Stimulated activated effector memory CD8-positive, alpha-beta T cell treated with anti-CD3 and anti-CD28 coated beads, Interleukin-12 subunit alpha, Interleukin-12 subunit beta, amount 100 ng/mL, for 72 hours (primary cell): ENCODE measurements around the gene WDR41.
A peak's percentile ranks its signal among the peaks of the same experiment; 100 is the strongest.
"Not testable (repeated sequence)": the region's sequence is repeated elsewhere in the genome, so short reads cannot be mapped to it uniquely, and the experiment has no call there.

ENCODE experiments used
- ATAC-seq: fragments of 150-1000 bp; cut with Tn5 transposase; 2 replicates; pipeline ENCODE4 v1.10.0; 2021
- DNase-seq, 2 donors: peaks; one replicate each; pipeline ENCODE4 v3.0.0; 2021 to 2022; ENCODE audit warnings: low spot score in 2 of 2
- H3K27ac Mint-ChIP-seq: one replicate; pipeline ENCODE4 v1.8.0; 2022; ENCODE audit warnings: mild to moderate bottlenecking, mixed read lengths
- H3K36me3 Mint-ChIP-seq: one replicate; pipeline ENCODE4 v1.8.0; 2022; ENCODE audit warnings: mild to moderate bottlenecking, mixed read lengths
- H3K4me1 Mint-ChIP-seq: one replicate; pipeline ENCODE4 v1.8.0; 2022; ENCODE audit warnings: mixed read lengths
- H3K4me3 Mint-ChIP-seq: one replicate; pipeline ENCODE4 v1.8.0; 2022; ENCODE audit warnings: mild to moderate bottlenecking, mixed read lengths
- H3K9me3 Mint-ChIP-seq: one replicate; pipeline ENCODE4 v1.8.0; 2022; ENCODE audit warnings: mixed read lengths

The WDR41 gene

DNA sequence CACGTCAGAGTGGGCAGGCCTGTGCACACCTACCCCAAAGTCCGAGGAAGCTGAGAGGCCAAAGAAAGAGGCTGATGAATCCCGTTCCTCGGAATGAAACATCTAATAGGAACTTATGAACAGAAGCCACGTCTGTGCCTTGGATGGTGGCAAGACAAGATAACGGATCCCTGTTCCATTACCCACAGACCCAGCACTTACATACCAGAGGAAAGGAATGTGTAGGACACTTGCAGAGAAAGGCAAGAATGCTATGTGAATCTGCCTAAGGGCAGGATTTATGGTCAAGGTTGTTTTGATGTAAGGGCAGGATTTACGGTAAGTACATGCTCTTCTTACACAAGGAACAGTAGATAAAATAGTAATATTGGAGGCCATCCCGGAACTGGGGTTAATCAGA, 93.2 kb downstream of the WDR41 start:
- H3K4me1 Mint-ChIP-seq = no peaks in the 10 kb centered on the region
- H3K9me3 Mint-ChIP-seq = no peaks in the 10 kb centered on the region
- no peak overlapping the region for H3K27ac Mint-ChIP-seq
- no peak for ATAC-seq
- H3K36me3 Mint-ChIP-seq = no peaks in the 10 kb centered on the region
- H3K4me3 Mint-ChIP-seq = no peak overlapping the region
- no peak for DNase-seq

GRCh38 chr5:77398458-77398857, 93.7 kb downstream of the WDR41 start:
- Mint-ChIP-seq H3K27ac (no peak overlapping the region), H3K36me3 (no peaks in the 10 kb centered on the region), H3K9me3 (no peaks in the 10 kb centered on the region), H3K4me1 (no peaks in the 10 kb centered on the region), H3K4me3 (no peak overlapping the region)
- ATAC-seq (no peak), DNase-seq (no peak)

- no peak for DNase-seq
- Mint-ChIP-seq H3K36me3 (no peaks in the 10 kb centered on the region), H3K4me1 (no peaks in the 10 kb centered on the region), H3K27ac (no peak overlapping the region), H3K9me3 (no peaks in the 10 kb centered on the region), H3K4me3 (no peak overlapping the region)
- ATAC-seq = no peak
Observed at GRCh38 chr5:77397686-77398292, 94.3 kb downstream of the WDR41 start.

GRCh38 chr5:77396017-77396416, 96.1 kb downstream of the WDR41 start:
- Mint-ChIP-seq H3K4me3 (no peak overlapping the region), H3K9me3 (no peaks in the 10 kb centered on the region), H3K4me1 (no peaks in the 10 kb centered on the region), H3K27ac (no peak overlapping the region), H3K36me3 (no peaks in the 10 kb centered on the region)
- DNase-seq (peak in 1 of 2 donors; percentile 41), ATAC-seq (no peak)

DNA sequence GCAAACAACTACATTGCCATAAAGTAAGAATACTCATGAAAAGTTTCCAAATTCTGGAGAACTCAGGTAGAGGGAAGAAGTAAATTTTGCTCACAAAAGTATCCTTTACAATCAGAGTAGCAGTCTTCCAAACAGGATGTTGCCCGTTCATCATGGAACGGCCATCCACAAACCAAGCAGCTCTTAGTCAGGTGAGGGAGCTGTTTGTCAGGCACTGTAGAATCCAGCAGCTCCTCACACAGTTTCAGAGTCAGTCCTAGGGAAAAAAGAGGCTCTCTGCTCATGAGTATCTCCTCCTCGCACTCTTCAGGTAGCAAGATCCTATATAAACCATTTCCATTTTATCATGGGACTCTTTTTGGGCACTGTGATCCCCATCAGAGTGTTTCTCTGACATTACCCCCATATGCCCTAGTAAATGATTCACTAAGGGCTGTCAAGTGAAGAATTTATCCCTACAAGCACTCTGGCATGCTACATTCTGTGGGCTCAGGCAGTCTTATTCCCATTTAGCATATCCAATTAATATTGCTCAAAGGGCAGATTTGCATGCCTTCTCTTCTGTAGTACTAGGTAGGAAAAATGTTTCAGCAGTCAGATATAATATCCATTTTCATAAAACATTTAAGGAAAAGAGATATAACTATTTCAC, 97.9 kb downstream of the WDR41 start:
- no peaks in the 10 kb centered on the region for H3K4me1 Mint-ChIP-seq
- no peak overlapping the region for H3K4me3 Mint-ChIP-seq
- no peaks in the 10 kb centered on the region for H3K9me3 Mint-ChIP-seq
- DNase-seq (peak in 1 of 2 donors; percentile 41), ATAC-seq (no peak)
- H3K27ac Mint-ChIP-seq = no peak overlapping the region
- H3K36me3 Mint-ChIP-seq = no peaks in the 10 kb centered on the region

- H3K4me1 Mint-ChIP-seq = no peaks in the 10 kb centered on the region
- no peak overlapping the region for H3K27ac Mint-ChIP-seq
- H3K4me3 Mint-ChIP-seq = no peak overlapping the region
- H3K9me3 Mint-ChIP-seq = no peaks in the 10 kb centered on the region
- no peak for ATAC-seq
- no peaks in the 10 kb centered on the region for H3K36me3 Mint-ChIP-seq
- peak in 1 of 2 donors; percentile 22 for DNase-seq
Observed at GRCh38 chr5:77391240-77391765, 100.8 kb downstream of the WDR41 start.

DNA sequence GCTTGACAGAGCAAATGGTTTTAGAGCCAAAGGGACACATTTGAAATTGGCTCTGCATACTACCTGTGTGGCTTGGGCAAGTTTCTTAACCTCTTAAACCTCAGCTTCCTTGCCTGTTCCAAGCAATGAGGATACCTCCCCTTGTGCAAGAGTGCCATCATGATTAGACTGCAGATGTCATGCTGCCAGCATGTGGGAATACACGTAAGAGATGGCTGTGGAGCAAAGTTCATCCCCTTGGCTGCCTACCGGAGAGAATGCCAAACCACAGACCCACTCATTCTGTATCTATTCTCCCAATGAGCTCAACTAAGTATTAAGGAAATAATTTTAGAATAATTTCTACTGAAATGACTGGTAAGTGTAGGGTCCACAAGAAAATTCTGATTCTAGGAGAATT, 101.3 kb downstream of the WDR41 start:
- Mint-ChIP-seq H3K9me3 (no peaks in the 10 kb centered on the region), H3K36me3 (no peaks in the 10 kb centered on the region), H3K4me3 (no peak overlapping the region), H3K4me1 (no peaks in the 10 kb centered on the region), H3K27ac (no peak overlapping the region)
- DNase-seq (peak in 1 of 2 donors; percentile 29), ATAC-seq (no peak)

- H3K4me3 Mint-ChIP-seq = no peak overlapping the region
- H3K4me1 Mint-ChIP-seq = no peaks in the 10 kb centered on the region
- H3K36me3 Mint-ChIP-seq = no peaks in the 10 kb centered on the region
- no peak for DNase-seq
- no peaks in the 10 kb centered on the region for H3K9me3 Mint-ChIP-seq
- H3K27ac Mint-ChIP-seq = no peak overlapping the region
- no peak for ATAC-seq
Observed at GRCh38 chr5:77390221-77390620, 101.9 kb downstream of the WDR41 start.

DNA sequence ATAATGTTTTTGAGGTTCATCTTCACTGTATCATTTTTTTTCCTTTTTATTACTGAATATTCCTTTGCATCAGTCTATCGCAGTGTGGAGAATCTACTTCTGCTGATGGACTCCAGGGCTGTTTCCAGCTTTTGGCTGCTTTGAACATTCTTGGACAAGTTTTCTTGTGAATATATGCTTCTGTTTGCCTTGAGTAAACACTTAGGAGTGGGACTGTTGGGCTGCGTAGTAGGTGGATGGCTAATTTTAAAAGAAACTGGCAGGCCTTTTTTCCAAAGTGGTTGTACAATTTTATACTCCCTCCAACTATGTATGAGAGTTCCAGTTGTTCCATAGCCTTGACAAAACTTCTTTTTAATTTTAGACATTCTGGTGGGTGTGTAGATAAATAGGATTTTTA, 102.4 kb downstream of the WDR41 start:
- no peak overlapping the region for H3K27ac Mint-ChIP-seq
- no peaks in the 10 kb centered on the region for H3K36me3 Mint-ChIP-seq
- DNase-seq (no peak), ATAC-seq (no peak)
- no peaks in the 10 kb centered on the region for H3K9me3 Mint-ChIP-seq
- no peaks in the 10 kb centered on the region for H3K4me1 Mint-ChIP-seq
- H3K4me3 Mint-ChIP-seq = no peak overlapping the region

GRCh38 chr5:77386340-77386739, 105.8 kb downstream of the WDR41 start:
- not testable (repeated sequence) for ATAC-seq, H3K4me3 Mint-ChIP-seq

GRCh38 chr5:77383336-77383735, 108.8 kb downstream of the WDR41 start:
- H3K4me1 Mint-ChIP-seq = peaks cover 17% of the 10 kb centered on the region
- not testable (repeated sequence) for DNase-seq, H3K4me3 Mint-ChIP-seq, H3K27ac Mint-ChIP-seq, H3K36me3 Mint-ChIP-seq, ATAC-seq, H3K9me3 Mint-ChIP-seq

More at GRCh38 chr5:77386340-77386739, 105.8 kb downstream of the WDR41 start:
- H3K27ac Mint-ChIP-seq, H3K36me3 Mint-ChIP-seq, H3K4me1 Mint-ChIP-seq, H3K9me3 Mint-ChIP-seq, DNase-seq: not testable (repeated sequence)
